GM20431 (cell line): ENCODE data around the gene TRAK1.

Experiments
- in situ Hi-C: fragments of 300-500 bp; cut with MseI, MboI; formaldehyde crosslinking; loops from one replicate; pipeline ENCODE4 v1.15.0; 2020; ENCODE audit warnings: low sequenced_read_pairs; ENCODE audit not compliant: unreplicated experiment

TRAK1 gene

GRCh38 chr3:42189001-42189460 lies 97.9 kb downstream of the TRAK1 start:
- in situ Hi-C loops, result no loop called here

- in situ Hi-C loops, result no loop called here
Measured at GRCh38 chr3:42189736-42190135, 98.6 kb downstream of the TRAK1 start.

- in situ Hi-C loops, result no loop called here
Measured at GRCh38 chr3:42190701-42191442, 99.7 kb downstream of the TRAK1 start.

GRCh38 chr3:42191443-42191747 lies 100.2 kb downstream of the TRAK1 start:
- in situ Hi-C loops, result no loop called here

- in situ Hi-C loops, result no loop called here
Measured at GRCh38 chr3:42192334-42193200, 101.4 kb downstream of the TRAK1 start.

GRCh38 chr3:42194943-42195510 lies 103.9 kb downstream of the TRAK1 start:
- in situ Hi-C loops, result no loop called here

- in situ Hi-C loops, result no loop called here
Measured at GRCh38 chr3:42195879-42196330, 104.7 kb downstream of the TRAK1 start.

GRCh38 chr3:42198709-42199108 lies 107.6 kb downstream of the TRAK1 start:
- in situ Hi-C loops, result no loop called here

GRCh38 chr3:42202217-42202865 lies 111.2 kb downstream of the TRAK1 start:
- in situ Hi-C loops, result no loop called here

GRCh38 chr3:42204867-42205599 lies 113.9 kb downstream of the TRAK1 start:
- in situ Hi-C loops, result no loop called here

- in situ Hi-C loops, result no loop called here
Measured at GRCh38 chr3:42205800-42206514, 114.8 kb downstream of the TRAK1 start.

- in situ Hi-C loops, result no loop called here
Measured at GRCh38 chr3:42209917-42210316, 118.8 kb downstream of the TRAK1 start.

GRCh38 chr3:42210726-42211125 lies 119.6 kb downstream of the TRAK1 start:
- in situ Hi-C loops, result no loop called here

- in situ Hi-C loops, result no loop called here
Measured at GRCh38 chr3:42213417-42213816, 122.3 kb downstream of the TRAK1 start.

- in situ Hi-C loops, result no loop called here
Measured at GRCh38 chr3:42214064-42214463, 122.9 kb downstream of the TRAK1 start.

- in situ Hi-C loops, result no loop called here
Measured at GRCh38 chr3:42214565-42215283, 123.6 kb downstream of the TRAK1 start.

- in situ Hi-C loops, result no loop called here
Measured at GRCh38 chr3:42216302-42216701, 125.1 kb downstream of the TRAK1 start.

GRCh38 chr3:42216931-42217333 lies 125.8 kb downstream of the TRAK1 start:
- in situ Hi-C loops, result no loop called here
